Upper lobe of right lung (tissue), 1 donor: ENCODE measurements around the gene KIF16B. TPM values are rescaled to one million over a fixed set of nuclear protein-coding genes. Genes with fewer than 3 reads are reported as not detected.
A peak's percentile ranks its signal among the peaks of the same experiment; 100 is the strongest.

Source experiments
- ATAC-seq: fragments of 200-7000 bp; cut with Tn5 transposase; one replicate; pipeline ENCODE4 v1.9.1; 2020; ENCODE audit warnings: mild to moderate bottlenecking, moderate library complexity
- DNase-seq: peaks from one replicate; pipeline ENCODE4 v3.0.0-alpha.2; 2020
- H3K27ac ChIP-seq: fragments of 200-600 bp; one replicate; pipeline ENCODE4 v1.8.0; 2022
- H3K27me3 ChIP-seq: fragments of 200-600 bp; one replicate; pipeline ENCODE4 v1.8.0; 2022; ENCODE audit warnings: mild to moderate bottlenecking
- H3K36me3 ChIP-seq: fragments of 200-600 bp; one replicate; pipeline ENCODE4 v1.8.0; 2022
- H3K4me1 ChIP-seq: fragments of 200-600 bp; one replicate; pipeline ENCODE4 v1.8.0; 2022
- H3K4me3 ChIP-seq: fragments of 200-600 bp; one replicate; pipeline ENCODE4 v1.8.0; 2022; ENCODE audit warnings: mild to moderate bottlenecking
- H3K9me3 ChIP-seq: fragments of 200-600 bp; one replicate; pipeline ENCODE4 v1.8.0; 2022
- intact Hi-C: fragments of 100-400 bp; cut with DNase I; formaldehyde crosslinking; loops from one replicate; pipeline ENCODE4 v1.11.0; 2022
- total RNA-seq: library from RNA; stranded (reverse); fragmentation: NEBNext Ultra II Directional; extraction: Animal tissue kit (Norgen Biotek cat#: 25700); gene quantifications from one replicate; pipeline ENCODE4 v1.2.1, GENCODE V29; 2021
- TF ChIP-seq, protein P1 (sequence below): fragments of 200-600 bp; IDR thresholded peaks from one replicate; pipeline ENCODE4 v1.8.0; 2022; ENCODE audit warnings: antibody characterized with exemption
- donor health status: DM: no; HTN: yes; CAD: no; lungs with severe emphysema.

Gene KIF16B
- total RNA-seq, 1 donor from 2014 or later, result 21.6 TPM

DNA sequence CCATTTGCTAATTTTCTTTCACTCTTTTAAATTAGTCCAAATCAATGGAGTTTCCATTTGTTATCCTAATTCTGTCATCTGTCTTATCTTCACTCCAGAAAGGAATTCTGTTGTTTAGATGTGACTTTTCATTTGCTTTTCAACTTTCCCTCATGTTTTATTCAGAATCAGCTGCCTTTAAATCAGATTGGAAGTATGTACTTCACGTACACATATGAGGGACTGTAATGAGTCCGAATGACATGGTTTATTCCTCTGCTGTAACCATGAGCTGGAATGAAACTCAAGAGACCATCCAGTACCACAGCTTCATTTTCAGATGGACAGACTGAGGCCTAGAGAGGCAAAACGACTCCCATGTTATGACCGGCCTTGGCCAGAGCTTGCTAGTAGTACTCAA, 302.3 kb downstream of the KIF16B start:
- H3K27me3 ChIP-seq, result no peaks in the 10 kb centered on the region
- no peaks in the 10 kb centered on the region for H3K9me3 ChIP-seq
- DNase-seq (no peak), ATAC-seq (no peak)
- intact Hi-C loops, result no loop called here
- no peaks in the 10 kb centered on the region for H3K4me1 ChIP-seq
- H3K36me3 ChIP-seq, result peaks cover 6% of the 10 kb centered on the region
- no peak overlapping the region for H3K4me3 ChIP-seq
- H3K27ac ChIP-seq, result no peak overlapping the region
- TF ChIP-seq, protein P1, sequence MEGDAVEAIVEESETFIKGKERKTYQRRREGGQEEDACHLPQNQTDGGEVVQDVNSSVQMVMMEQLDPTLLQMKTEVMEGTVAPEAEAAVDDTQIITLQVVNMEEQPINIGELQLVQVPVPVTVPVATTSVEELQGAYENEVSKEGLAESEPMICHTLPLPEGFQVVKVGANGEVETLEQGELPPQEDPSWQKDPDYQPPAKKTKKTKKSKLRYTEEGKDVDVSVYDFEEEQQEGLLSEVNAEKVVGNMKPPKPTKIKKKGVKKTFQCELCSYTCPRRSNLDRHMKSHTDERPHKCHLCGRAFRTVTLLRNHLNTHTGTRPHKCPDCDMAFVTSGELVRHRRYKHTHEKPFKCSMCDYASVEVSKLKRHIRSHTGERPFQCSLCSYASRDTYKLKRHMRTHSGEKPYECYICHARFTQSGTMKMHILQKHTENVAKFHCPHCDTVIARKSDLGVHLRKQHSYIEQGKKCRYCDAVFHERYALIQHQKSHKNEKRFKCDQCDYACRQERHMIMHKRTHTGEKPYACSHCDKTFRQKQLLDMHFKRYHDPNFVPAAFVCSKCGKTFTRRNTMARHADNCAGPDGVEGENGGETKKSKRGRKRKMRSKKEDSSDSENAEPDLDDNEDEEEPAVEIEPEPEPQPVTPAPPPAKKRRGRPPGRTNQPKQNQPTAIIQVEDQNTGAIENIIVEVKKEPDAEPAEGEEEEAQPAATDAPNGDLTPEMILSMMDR, result no peak

DNA sequence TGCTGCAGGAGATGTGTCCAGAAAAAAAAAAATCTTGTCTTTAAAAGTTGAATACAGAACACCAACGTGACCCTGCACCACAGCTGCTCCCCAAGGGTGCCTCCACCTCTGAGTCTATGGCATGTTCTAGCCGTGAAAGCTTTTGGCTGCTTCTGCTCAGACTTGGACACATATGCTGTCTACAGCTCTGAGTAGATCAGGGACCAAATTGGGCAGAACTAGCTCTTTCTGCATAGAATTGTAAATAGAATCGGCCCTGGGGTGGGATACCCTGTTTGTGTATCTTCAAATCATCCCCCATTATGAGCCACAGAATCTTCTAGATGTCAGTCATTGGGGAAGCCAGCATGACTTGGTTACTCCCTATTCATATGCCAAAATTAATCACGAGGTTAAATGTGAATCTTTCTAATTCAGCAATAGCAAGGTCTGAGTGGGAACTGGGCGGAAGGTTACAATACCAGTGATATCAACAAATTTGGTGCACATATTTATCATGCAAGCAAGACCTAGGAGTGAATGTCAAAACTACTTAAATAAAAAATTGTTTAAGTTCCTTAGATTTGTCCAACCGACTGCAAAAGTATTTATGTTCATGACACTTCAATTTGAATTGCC, 302.8 kb downstream of the KIF16B start:
- Histone ChIP-seq H3K27ac (no peak overlapping the region), H3K4me3 (no peak overlapping the region), H3K4me1 (no peaks in the 10 kb centered on the region), H3K9me3 (no peaks in the 10 kb centered on the region), H3K36me3 (peaks cover 6% of the 10 kb centered on the region), H3K27me3 (no peaks in the 10 kb centered on the region)
- TF ChIP-seq, protein P1, result no peak
- intact Hi-C loops, result no loop called here
- ATAC-seq (no peak), DNase-seq (no peak)

DNA sequence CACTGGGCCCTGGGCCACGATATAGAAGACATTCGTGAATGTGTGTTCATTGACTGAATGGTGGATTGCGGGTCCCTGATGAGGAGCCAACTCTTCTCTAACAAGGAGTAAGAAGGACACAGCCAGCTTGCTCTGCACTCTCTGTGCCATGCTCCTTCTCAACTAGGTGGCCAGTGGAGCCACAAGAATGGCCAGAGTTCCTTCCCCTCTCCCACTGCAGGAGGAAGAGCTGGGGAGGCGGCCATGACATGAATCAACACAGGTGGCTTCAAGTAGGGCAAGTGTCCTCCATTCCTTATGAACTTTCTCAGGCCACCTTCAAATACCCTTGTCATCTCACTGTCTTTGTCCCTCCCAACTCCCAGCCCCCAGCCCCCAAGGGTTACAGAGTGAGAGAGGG, 305.7 kb downstream of the KIF16B start:
- H3K4me1 ChIP-seq, result no peaks in the 10 kb centered on the region
- no peaks in the 10 kb centered on the region for H3K36me3 ChIP-seq
- H3K4me3 ChIP-seq, result no peak overlapping the region
- H3K9me3 ChIP-seq, result no peaks in the 10 kb centered on the region
- TF ChIP-seq, protein P1, result no peak
- DNase-seq, result no peak
- no peaks in the 10 kb centered on the region for H3K27me3 ChIP-seq
- H3K27ac ChIP-seq, result no peak overlapping the region
- intact Hi-C loops, result no loop called here
- ATAC-seq, result no peak

DNA sequence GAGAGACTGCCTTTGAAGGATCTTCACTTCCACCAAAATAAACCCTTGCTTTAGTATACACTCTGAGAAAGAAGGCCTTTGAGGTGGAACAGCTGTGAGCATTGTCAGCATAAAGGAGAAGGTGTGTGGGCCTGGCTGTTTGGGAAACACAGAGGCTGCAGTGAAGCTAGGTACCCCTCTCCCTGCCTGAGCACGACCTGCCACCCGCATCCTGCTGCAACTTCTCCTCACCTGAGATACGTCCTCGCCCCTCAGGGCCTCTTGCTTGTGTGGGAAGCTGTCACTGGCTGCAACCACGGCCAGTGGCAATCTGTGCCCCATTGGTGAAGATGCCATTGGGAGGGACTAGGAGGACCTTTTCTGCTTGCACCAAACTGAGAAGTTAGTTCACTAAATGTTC, 307.9 kb downstream of the KIF16B start:
- ATAC-seq (no peak), DNase-seq (no peak)
- Histone ChIP-seq H3K4me1 (peaks cover 4% of the 10 kb centered on the region), H3K9me3 (no peaks in the 10 kb centered on the region), H3K27ac (no peak overlapping the region), H3K36me3 (no peaks in the 10 kb centered on the region), H3K4me3 (no peak overlapping the region), H3K27me3 (no peaks in the 10 kb centered on the region)
- TF ChIP-seq, protein P1, result no peak
- intact Hi-C loops, result no loop called here

DNA sequence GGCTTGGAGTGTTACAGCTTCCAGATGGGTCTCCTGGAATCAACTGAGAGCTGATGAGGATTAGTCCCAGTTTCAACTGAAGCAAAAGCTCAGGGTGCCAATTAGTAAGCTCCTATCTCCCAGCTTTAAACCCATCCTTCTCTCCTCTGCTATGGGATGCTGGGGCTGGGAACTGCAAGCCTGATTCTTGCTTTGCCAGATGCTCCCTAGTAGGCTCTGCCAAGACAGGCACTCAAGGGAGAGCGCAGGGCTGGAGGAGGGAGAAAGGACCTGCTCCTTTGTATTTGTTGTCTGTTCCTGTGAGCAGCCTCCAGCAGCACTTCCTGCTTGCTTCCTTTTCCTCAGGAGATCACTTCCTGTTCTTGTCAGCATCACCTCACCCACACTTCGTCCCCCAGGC, 309.7 kb downstream of the KIF16B start:
- DNase-seq (no peak), ATAC-seq (peak; percentile 21)
- intact Hi-C loops, result no loop called here

More for the DNA sequence above, 309.7 kb downstream of the KIF16B start:
- no peak overlapping the region for H3K4me3 ChIP-seq
- peaks cover 4% of the 10 kb centered on the region for H3K4me1 ChIP-seq
- no peaks in the 10 kb centered on the region for H3K27me3 ChIP-seq
- no peak overlapping the region for H3K27ac ChIP-seq
- TF ChIP-seq, protein P1, result no peak
- H3K9me3 ChIP-seq, result no peaks in the 10 kb centered on the region
- H3K36me3 ChIP-seq, result no peaks in the 10 kb centered on the region
